Iris pigment epithelial cell (primary cell): ENCODE results near the gene MYH9.
"Not testable (repeated sequence)": the region's sequence is repeated elsewhere in the genome, so short reads cannot be mapped to it uniquely, and the experiment has no call there.

Experiments
- DNase-seq: peaks from one replicate; pipeline ENCODE4 v3.0.0-alpha.2; 2011; ENCODE audit warnings: low read depth

The MYH9 gene

GRCh38 chr22:36267058-36267457 lies 120.7 kb downstream of the MYH9 start:
- DNase-seq, result no peak

- not testable (repeated sequence) for DNase-seq
Measured at GRCh38 chr22:36263886-36264664, 123.7 kb downstream of the MYH9 start.

GRCh38 chr22:36263216-36263673 lies 124.5 kb downstream of the MYH9 start:
- peak; percentile 61 for DNase-seq

GRCh38 chr22:36262307-36262706 lies 125.5 kb downstream of the MYH9 start:
- not testable (repeated sequence) for DNase-seq

- DNase-seq, result not testable (repeated sequence)
Measured at GRCh38 chr22:36261675-36262074, 126.1 kb downstream of the MYH9 start.

GRCh38 chr22:36259615-36260300 lies 128.0 kb downstream of the MYH9 start:
- DNase-seq, result no peak

- peak; percentile 71 for DNase-seq
Measured at GRCh38 chr22:36258701-36259614, 128.8 kb downstream of the MYH9 start.

GRCh38 chr22:36257948-36258670 lies 129.7 kb downstream of the MYH9 start:
- no peak for DNase-seq

- DNase-seq, result no peak
Measured at GRCh38 chr22:36257308-36257707, 130.5 kb downstream of the MYH9 start.

- DNase-seq, result no peak
Measured at GRCh38 chr22:36256478-36256877, 131.3 kb downstream of the MYH9 start.

- not testable (repeated sequence) for DNase-seq
Measured at GRCh38 chr22:36255572-36255971, 132.2 kb downstream of the MYH9 start.

GRCh38 chr22:36253523-36254490 lies 134.0 kb downstream of the MYH9 start:
- DNase-seq, result no peak

GRCh38 chr22:36252754-36253522 lies 134.8 kb downstream of the MYH9 start, which contains the start of gene APOL1:
TSS of gene APOL1 (plus strand) at chr22:36253133. CDS start at chr22:36254956, 1,823 bp downstream.
- peak; percentile 63 for DNase-seq

GRCh38 chr22:36251979-36252608 lies 135.7 kb downstream of the MYH9 start:
- not testable (repeated sequence) for DNase-seq

GRCh38 chr22:36250292-36250960 lies 137.3 kb downstream of the MYH9 start:
- not testable (repeated sequence) for DNase-seq

GRCh38 chr22:36249160-36249559 lies 138.6 kb downstream of the MYH9 start:
- no peak for DNase-seq

GRCh38 chr22:36247955-36248354 lies 139.8 kb downstream of the MYH9 start:
- no peak for DNase-seq

GRCh38 chr22:36246718-36247117 lies 141.0 kb downstream of the MYH9 start:
- DNase-seq, result no peak
